Measurements from ENCODE around the gene PEX14.
A peak's percentile ranks its signal among the peaks of the same experiment; 100 is the strongest.

Gene PEX14

DNA sequence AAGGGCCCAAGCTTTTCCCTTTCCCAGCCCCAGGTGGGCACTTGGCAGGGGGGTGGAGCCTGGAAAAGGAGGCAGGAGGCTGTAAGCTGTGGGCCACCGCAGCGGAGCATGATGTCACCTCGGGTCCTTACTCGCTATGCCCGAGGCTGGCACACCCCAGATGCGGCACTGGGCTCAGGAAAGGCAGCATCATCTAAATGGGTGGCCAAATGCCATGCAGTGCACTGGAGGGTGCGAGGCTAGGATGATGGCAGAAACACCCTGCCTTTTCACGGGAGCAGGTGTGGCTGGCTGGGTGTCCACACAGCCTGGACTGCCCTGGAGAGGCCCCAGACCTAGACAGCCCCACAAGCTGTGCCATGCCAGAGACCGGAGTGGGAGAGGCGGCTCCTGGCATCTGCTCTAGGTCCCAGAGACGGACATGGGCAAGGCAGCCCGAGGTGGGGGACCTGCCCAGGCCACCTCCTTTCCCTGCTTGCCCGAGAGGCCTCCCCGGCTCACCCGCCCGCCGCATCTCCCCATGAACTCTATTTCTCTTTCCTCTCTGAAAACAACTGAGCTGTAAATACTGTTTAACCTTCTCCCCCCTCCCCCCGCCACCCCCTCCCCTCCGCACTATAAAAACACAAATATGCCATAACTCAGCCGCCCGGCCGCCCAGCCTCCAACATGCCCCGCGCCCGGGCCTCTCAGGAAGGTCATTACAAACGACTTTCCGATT lies 197.0 kb downstream of the PEX14 start:
- no peak for DNase-seq

DNA sequence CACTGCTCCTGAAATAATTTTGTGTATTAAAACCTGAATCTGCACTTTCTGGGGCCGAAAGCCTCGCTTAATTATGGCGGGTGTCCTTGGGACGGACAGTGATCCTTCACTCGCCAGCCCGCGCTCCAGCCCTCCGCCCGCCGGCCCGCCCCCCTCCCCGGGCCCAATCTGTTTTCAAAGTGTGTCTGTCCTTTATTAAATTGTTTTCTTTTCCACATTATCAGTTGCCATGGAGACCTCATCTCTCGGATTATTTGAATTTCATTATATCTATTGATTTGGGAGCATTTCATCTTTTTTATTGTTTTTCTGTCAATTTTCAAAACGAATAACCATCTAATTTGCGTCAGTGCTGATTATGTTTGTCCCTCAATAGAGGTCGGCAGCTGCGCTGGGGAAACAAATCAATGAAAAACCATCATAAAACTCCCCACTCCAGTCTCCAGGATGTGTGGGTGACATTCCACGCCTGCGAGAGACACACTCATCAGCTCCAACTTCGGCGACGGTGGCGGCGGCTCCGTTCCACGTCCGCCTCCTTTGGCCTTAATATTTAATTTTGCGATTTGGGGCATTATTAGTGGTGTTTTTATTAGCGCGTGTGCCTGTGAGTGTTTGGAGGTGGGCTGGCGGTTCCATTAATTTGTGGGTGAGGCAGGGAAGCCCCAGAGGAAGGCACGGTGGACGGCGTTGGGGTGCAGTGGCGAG lies 197.7 kb downstream of the PEX14 start:
- DNase-seq, result no peak

DNA sequence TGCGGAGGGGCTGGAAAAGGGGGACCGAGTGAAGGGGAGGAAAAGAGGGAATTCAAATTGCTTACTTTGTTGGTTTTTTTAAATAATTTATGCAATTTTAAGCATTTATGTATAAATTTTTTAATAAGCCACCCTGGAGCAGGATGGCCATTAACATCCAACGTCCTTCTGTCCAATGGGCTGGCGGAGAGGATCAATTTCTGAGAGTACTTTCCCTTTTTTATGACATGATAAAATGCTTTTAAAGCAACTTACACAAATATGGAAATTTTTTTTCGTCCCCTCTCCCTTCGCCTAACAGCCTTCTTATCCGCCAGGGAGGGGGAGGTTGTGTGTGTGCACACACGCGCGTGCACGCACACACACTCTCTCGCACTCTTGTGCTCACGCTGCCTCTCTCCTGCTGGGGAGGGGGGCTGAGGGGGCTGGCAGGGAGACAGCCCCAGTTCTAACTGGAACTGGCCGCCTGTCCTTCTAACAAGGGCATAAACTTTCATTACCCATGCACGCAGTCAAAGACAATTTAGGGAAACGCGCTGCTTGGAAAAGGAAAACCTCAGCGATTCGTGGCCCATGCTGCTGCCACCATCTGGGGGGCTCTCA lies 198.5 kb downstream of the PEX14 start:
- no peak for DNase-seq

DNA sequence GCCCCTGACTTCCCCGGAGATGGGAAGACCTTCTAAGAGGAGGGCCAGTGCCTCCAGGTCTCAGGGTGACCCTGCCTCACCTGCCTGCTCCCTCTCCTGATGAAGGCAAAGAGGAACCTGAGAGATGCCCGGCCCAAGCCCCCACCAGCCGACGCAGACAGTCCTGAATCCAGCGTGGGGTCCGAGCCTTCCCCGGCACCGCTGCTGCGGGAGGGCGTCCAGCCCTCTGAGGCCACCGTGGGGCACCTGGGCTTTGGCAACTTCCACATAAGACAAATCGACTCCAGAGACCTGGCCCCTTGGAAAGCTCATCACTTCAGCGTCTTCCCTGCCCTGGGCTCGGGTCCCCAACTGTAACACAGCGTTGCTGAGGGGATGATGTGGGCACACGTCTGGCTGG lies 199.5 kb downstream of the PEX14 start:
- no peak for DNase-seq

DNA sequence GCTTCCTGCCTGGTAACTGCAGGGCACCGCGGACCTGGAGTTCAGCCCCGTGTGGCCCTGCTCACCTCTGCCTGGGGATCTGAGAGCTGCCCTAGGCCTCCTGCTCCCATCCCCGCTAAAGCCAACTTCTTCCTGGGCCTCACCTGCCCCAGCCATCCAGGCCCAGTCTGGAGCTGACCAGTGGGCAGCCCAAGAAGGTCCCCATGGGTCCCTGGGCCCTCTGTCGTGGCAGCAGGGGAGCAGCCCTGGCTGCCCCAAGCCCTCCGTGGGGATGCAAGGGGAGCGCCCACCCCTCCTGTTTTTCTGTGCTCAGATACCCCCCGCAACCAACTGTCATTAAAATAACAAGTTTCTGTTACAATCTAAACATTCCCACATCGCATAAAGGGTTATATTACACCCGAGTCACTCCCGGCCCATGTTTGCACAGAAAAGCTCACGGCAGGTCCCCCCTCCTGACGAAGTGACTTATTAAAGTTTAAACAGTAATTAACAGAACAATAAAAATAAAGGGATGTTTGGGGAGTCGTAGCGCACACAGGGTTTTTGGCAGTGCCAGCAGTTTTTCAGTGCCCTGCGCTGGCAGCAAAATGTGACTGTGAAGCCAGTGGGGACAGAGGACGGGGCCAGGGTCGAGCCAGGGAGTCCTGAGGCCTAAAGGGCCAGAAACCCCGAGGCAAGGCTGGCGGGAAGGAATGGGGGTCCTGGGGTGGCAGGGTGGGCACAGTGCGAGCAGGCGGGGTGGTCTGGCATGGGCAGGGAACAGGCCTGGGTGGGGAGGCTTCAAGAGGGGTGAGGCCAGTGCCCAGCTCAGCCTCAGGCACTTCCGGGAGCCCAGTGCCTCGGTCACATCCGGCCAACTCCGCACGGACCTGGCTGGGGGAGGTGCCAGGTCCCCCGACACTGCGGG lies 200.2 kb downstream of the PEX14 start:
- DNase-seq, result peak; percentile 46

DNA sequence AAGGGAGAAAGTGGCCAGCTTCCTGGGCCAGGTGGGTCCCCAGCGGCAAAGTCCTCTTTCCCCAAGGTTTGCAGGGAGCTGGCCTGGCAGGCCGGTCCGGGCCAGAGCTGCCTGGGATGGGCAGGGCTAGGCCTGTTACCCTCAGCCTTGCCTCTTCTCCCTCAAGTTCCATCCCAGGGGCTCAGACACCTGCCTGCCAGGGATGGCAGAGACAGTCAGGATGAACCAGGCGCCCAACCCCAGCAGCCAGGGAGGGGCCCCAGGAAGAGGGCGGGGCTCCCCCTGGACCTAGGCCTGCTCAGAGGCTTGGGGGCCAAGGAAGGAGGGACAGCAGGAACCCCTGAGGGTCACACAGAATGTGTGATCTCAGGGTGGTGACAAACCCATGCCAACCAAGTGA lies 201.1 kb downstream of the PEX14 start:
- DNase-seq, result no peak

DNA sequence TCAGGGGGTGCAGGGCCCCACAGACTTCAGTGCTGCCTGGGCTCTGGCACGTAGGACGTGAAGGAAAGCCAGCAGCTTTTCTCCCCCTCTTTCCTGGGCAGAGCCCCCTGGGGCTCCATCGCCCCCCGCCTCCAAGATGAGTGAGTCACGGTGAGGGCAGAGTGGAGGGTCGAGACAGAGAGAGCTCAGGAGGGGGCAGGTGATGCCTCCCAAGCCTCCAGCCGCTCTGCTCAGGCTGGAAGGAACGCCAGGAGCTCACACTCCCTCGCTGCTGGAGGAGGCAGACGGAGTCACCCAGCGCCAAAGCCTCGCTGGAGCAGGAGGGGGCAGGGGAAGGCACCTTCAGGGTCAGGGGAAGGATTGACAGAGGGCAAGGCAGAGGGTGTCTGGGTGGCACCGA lies 202.2 kb downstream of the PEX14 start:
- no peak for DNase-seq

DNA sequence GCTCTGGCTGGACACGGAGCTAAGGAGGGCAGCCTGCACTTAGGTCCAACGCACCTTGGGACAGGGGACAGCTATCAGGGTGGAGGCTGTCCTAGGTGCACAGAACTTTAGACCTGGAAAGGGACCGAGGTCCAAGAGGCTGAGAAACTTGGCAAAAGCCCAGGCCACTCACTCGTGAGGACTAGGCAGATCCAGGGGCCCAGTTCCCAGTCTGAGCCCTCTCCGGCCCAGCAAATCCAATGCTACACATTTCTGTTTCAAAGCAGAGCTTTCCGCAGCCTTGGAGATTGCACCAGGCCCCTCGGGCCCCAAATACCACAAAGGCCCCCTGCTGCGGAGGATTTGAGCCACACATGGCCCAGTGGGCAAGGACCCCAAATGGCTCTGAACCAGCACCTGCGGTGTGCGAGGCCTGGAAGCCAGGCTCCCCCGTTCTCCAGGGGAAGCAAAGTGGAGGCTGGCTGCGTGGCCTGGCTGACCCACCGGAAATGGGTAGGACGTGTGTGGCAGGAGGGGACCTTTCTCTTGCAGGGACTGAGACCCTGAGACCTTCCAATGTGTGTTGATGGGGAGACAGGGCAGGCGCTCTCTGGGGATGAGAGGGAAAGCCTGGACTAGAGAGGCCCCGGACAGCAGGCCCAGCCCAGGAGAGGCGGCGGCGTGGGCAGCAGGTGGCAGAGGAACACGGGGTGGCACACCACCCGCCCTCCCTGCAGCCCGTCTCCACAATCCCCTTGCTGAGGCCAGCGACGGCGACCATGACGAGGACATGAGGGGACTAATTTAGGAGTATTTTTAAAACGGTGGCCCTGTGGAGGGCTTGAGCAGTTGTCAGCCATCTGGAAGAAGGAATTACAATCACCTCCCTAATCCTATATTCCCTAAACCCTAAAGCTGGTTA lies 203.0 kb downstream of the PEX14 start:
- no peak for DNase-seq

DNA sequence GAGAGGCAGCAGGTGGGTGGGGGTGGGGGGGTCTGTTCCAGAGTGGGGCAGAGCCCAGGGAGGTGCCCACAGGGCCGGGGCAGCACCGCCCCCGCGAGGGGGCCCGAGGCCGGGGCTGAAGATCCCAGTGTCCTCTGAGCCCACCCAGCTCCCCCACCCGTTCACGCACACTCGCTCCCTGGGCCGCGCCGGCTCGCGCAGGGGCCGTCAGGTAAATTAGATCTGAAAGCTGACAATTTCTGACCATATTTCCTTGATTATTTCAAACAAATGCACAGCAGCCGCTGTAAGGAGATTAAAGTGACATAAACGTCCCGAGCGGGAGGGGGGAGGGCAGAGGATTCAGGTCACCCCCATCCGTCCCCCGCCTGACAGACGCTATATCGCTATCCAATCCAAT lies 203.7 kb downstream of the PEX14 start:
- DNase-seq, result no peak

DNA sequence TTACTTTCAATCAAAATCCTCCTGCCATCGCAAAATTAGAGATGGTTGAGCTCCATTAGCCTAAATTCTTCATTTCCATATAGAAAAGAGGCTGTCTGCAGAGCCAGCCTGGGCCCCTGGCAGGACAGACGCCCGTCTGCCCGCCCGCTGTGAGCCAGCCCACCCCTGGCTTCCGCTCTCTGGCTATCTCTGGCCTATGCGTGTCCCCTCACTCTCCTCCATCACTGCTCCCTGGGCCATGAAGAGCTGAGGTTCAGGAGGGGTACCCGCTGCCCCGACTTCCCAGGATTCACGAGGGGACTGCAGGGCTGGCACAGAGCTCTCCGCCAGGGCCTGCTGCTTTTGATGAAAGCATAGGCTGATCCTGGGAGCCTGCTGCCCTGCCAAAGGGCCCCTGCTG lies 204.1 kb downstream of the PEX14 start:
- no peak for DNase-seq

DNA sequence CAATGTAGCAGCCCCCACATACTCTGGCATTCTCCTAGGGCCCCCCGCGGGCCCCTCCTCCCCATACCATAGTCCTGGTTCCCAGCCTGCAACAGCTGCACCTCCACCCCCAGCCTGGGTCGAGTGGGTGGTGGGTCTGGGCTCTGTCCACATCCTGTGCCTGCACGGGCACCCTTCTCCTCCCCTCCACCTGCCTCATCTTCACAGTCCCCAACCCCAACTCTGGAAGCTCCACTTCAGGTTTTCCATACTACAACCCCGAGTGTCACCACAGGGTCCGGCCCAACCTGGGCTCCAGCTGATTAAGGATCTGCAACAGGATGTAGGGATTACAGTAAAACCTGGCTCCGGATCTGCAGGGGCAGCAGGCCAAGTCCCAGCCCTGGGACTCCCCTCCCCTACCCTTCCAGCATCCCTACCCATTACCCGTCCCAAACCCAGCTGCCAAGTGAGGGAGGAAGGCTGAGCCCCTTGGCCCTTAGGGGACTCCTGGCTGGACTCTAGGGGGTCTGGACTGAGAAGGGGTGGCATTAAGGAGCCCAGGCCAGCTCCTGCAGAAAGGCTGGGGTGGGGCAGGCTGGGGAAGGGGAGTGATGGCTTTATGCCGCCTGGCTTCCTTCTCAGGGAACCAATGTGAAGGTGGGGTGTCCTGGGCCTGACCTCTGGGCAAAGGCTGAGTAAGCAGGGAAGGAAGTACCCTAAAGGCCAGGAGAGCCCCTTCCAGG lies 204.9 kb downstream of the PEX14 start:
- DNase-seq, result no peak

Measured in NCI-H748 treated with DMSO at 0.1 percent for 48 hours (cell line).